H1 (cell line): ENCODE measurements around the gene SHISA9. TPM values are rescaled to one million over a fixed set of nuclear protein-coding genes. Genes with fewer than 3 reads are reported as not detected.
A peak's percentile ranks its signal among the peaks of the same experiment; 100 is the strongest.

Experiments used
- CTCF ChIA-PET: fragments of 300-600 bp; sonication (Branson Sonifier 250); formaldehyde crosslinking; loops from one replicate; lab custom pipeline; 2021; ENCODE audit not compliant: partially characterized antibody; lab: Charles Lee
- POLR2A ChIA-PET: fragments of 300-600 bp; sonication (Branson Sonifier 250); formaldehyde crosslinking; loops from one replicate; lab custom pipeline; 2021; ENCODE audit warnings: inconsistent platforms; ENCODE audit not compliant: partially characterized antibody; lab: Charles Lee
- DNase-seq, 2 experiments: peaks; one replicate each; pipeline versions ENCODE4 v3.0.0 to v3.0.0-alpha.2; 2010 to 2022; ENCODE audit warnings: low spot score in 2 of 2, low read depth in 1 of 2, mixed read lengths in 1 of 2
- FAIRE-seq: peaks from 2 replicates; lab custom pipeline; 2011; peaks lifted over from hg19 to GRCh38; lab: Jason Lieb, UNC
- H2AFZ ChIP-seq: 2 replicates; pipeline ENCODE4 v1.8.1; 2012; ENCODE audit warnings: low read length, inconsistent platforms
- H2AK5ac ChIP-seq: 2 replicates; pipeline ENCODE4 v1.6.1; 2013; ENCODE audit warnings: low read depth, low read length
- H2BK120ac ChIP-seq: replicated peaks from 2 replicates; pipeline ENCODE3; 2013; ENCODE audit warnings: low read depth, low read length, inconsistent platforms
- H2BK12ac ChIP-seq: 2 replicates; pipeline ENCODE4 v1.6.1; 2013; ENCODE audit warnings: low read depth, low read length
- H2BK15ac ChIP-seq: 2 replicates; pipeline ENCODE4 v1.6.1; 2013; ENCODE audit warnings: low read length
- H2BK20ac ChIP-seq: 2 replicates; pipeline ENCODE4 v1.6.1; 2013; ENCODE audit warnings: low read length
- H2BK5ac ChIP-seq: 2 replicates; pipeline ENCODE4 v1.6.1; 2013; ENCODE audit warnings: low read depth, low read length
- H3K14ac ChIP-seq: 2 replicates; pipeline ENCODE4 v1.6.1; 2013; ENCODE audit warnings: inconsistent platforms; ENCODE audit not compliant: insufficient read length
- H3K18ac ChIP-seq: 2 replicates; pipeline ENCODE4 v1.6.1; 2013; ENCODE audit warnings: low read length; ENCODE audit errors: extremely low read depth
- H3K23ac ChIP-seq: 2 replicates; pipeline ENCODE4 v1.6.1; 2013; ENCODE audit warnings: inconsistent platforms; ENCODE audit not compliant: insufficient read length
- H3K23me2 ChIP-seq: 2 replicates; pipeline ENCODE4 v1.6.1; 2013; ENCODE audit warnings: low read depth, low read length
- H3K27ac ChIP-seq: 2 replicates; pipeline ENCODE4 v1.6.1; 2011; ENCODE audit warnings: low read depth, low read length, inconsistent platforms
- H3K27me3 ChIP-seq, 4 experiments: replicated peaks in 1 of 4; 1 replicate in 1 of 4; 2 replicates in 3 of 4; pipeline versions ENCODE4 v1.6.1 to v1.8.1; 2011 to 2013; ENCODE audit warnings: low read length in 3 of 4, mild to moderate bottlenecking in 3 of 4, inconsistent platforms in 2 of 4, mixed read lengths in 2 of 4, moderate library complexity in 1 of 4; ENCODE audit not compliant: control insufficient read depth in 3 of 4, insufficient read depth in 3 of 4; ENCODE audit errors: extremely low read depth in 1 of 4
- H3K36me3 ChIP-seq, 4 experiments: 2 replicates each; pipeline versions ENCODE4 v1.6.1 to v1.8.1; 2011 to 2013; ENCODE audit warnings: mild to moderate bottlenecking in 4 of 4, low read length in 3 of 4, moderate library complexity in 2 of 4, control low read depth in 1 of 4, inconsistent platforms in 1 of 4; ENCODE audit not compliant: insufficient read depth in 4 of 4, control insufficient read depth in 2 of 4
- H3K4ac ChIP-seq: replicated peaks from 2 replicates; pipeline ENCODE3; 2013; ENCODE audit warnings: low read length, low read depth, mixed read lengths, inconsistent platforms; ENCODE audit not compliant: insufficient read length
- H3K4me1 ChIP-seq, 4 experiments: replicated peaks in 1 of 4; 1 replicate in 1 of 4; 2 replicates in 3 of 4; pipeline versions ENCODE4 v1.6.1 to v1.8.1; 2011 to 2013; ENCODE audit warnings: low read length in 3 of 4, inconsistent platforms in 2 of 4, mixed read lengths in 1 of 4; ENCODE audit not compliant: insufficient read depth in 4 of 4, control insufficient read depth in 3 of 4
- H3K4me2 ChIP-seq, 2 experiments: 2 replicates each; pipeline versions ENCODE4 v1.6.1 to v1.8.1; 2011 to 2013; ENCODE audit warnings: low read depth in 2 of 2, low read length in 2 of 2, control low read depth in 1 of 2, inconsistent platforms in 1 of 2, mild to moderate bottlenecking in 1 of 2; ENCODE audit not compliant: insufficient read depth in 1 of 2
- H3K4me3 ChIP-seq, 4 experiments: fragments of 200-600, 300-600 bp in 1 of 4; sonication (generic), shearing (Covaris generic), sonication (Bioruptor Twin) in 1 of 4; 2 replicates each; pipeline versions ENCODE4 v1.5.1 to v1.8.1; 2011 to 2016; ENCODE audit warnings: low read length in 4 of 4, low read depth in 3 of 4, control low read depth in 2 of 4, inconsistent platforms in 2 of 4, mild to moderate bottlenecking in 2 of 4, mixed read lengths in 1 of 4, moderate library complexity in 1 of 4; ENCODE audit not compliant: insufficient read depth in 2 of 4; ENCODE audit errors: extremely low read depth in 1 of 4
- H3K56ac ChIP-seq: replicated peaks from 2 replicates; pipeline ENCODE3; 2013; ENCODE audit warnings: low read depth, mild to moderate bottlenecking, mixed read lengths, low read length, inconsistent platforms; ENCODE audit not compliant: insufficient read length
- H3K79me1 ChIP-seq: 2 replicates; pipeline ENCODE4 v1.6.1; 2013; ENCODE audit warnings: low read depth, low read length, control low read depth
- H3K79me2 ChIP-seq, 2 experiments: 2 replicates each; pipeline versions ENCODE4 v1.6.1 to v1.8.1; 2012 to 2013; ENCODE audit warnings: low read length in 2 of 2, mild to moderate bottlenecking in 2 of 2, inconsistent platforms in 1 of 2; ENCODE audit not compliant: insufficient read depth in 2 of 2, control insufficient read depth in 1 of 2
- H3K9ac ChIP-seq, 4 experiments: replicated peaks in 1 of 4; 1 replicate in 1 of 4; 2 replicates in 3 of 4; pipeline versions ENCODE4 v1.6.1 to v1.8.1; 2011 to 2013; ENCODE audit warnings: low read depth in 3 of 4, low read length in 3 of 4, control low read depth in 2 of 4, mild to moderate bottlenecking in 2 of 4, moderate library complexity in 2 of 4, inconsistent platforms in 1 of 4; ENCODE audit errors: extremely low read depth in 1 of 4
- H3K9me3 ChIP-seq, 2 experiments: 2 replicates each; pipeline versions ENCODE4 v1.6.1 to v1.8.1; 2012 to 2013; ENCODE audit warnings: mild to moderate bottlenecking in 2 of 2, moderate library complexity in 2 of 2, control low read depth in 1 of 2, inconsistent platforms in 1 of 2, low read depth in 1 of 2, low read length in 1 of 2, mixed read lengths in 1 of 2; ENCODE audit not compliant: insufficient read depth in 2 of 2
- H4K20me1 ChIP-seq, 2 experiments: replicated peaks in 1 of 2; 2 replicates each; pipeline versions ENCODE3 to v1.8.1; 2011 to 2013; ENCODE audit warnings: inconsistent platforms in 2 of 2, low read length in 2 of 2, mild to moderate bottlenecking in 1 of 2; ENCODE audit not compliant: insufficient read depth in 2 of 2, control insufficient read depth in 1 of 2
- H4K5ac ChIP-seq: 2 replicates; pipeline ENCODE4 v1.6.1; 2013; ENCODE audit warnings: low read length, low read depth, mixed read lengths, inconsistent platforms; ENCODE audit not compliant: insufficient read length
- H4K8ac ChIP-seq: 2 replicates; pipeline ENCODE4 v1.8.0; 2013; ENCODE audit warnings: mild to moderate bottlenecking, moderate library complexity, low read length, inconsistent platforms; ENCODE audit not compliant: insufficient read depth; ENCODE audit errors: extremely low read depth
- H4K91ac ChIP-seq: replicated peaks from 2 replicates; pipeline ENCODE3; 2013; ENCODE audit warnings: low read length, mixed read lengths, inconsistent platforms; ENCODE audit not compliant: insufficient read length
- GABPA ChIP-seq: IDR thresholded peaks from 2 replicates; pipeline ENCODE4 v1.6.1; 2011; ENCODE audit warnings: mild to moderate bottlenecking, low read length, moderate library complexity, borderline replicate concordance; ENCODE audit not compliant: insufficient read depth
- KDM4A ChIP-seq: IDR thresholded peaks from one replicate; pipeline ENCODE4 v1.7.1; 2012; ENCODE audit warnings: low read depth, mild to moderate bottlenecking, moderate library complexity, low read length, inconsistent platforms; ENCODE audit not compliant: severe bottlenecking
- SRF ChIP-seq: IDR thresholded peaks from 2 replicates; pipeline ENCODE4 v1.6.1; 2011; ENCODE audit warnings: mild to moderate bottlenecking, low read depth, low read length, moderate library complexity
- WGBS, 2 experiments: shearing (Covaris generic) in 1 of 2; methylation state at CpG; one replicate each; pipeline versions ENCODE4 v1.1.6 to v1.1.7; 2013 to 2015; ENCODE audit warnings: low lambda C conversion rate in 2 of 2, mixed read lengths in 2 of 2, inconsistent platforms in 1 of 2, low coverage in 1 of 2, missing lambda C conversion rate in 1 of 2; ENCODE audit not compliant: insufficient replicate concordance in 2 of 2, insufficient coverage in 1 of 2, insufficient read length in 1 of 2; ENCODE audit errors: extremely low coverage in 1 of 2, missing lambda C conversion rate in 1 of 2; 5-methylcytosine and 5-hydroxymethylcytosine counted together
- polyA plus RNA-seq, 7 experiments: library from polyadenylated mRNA; depleted of rRNA in 3 of 7; stranded (reverse) in 5 of 7; unstranded in 2 of 7; fragments of >200 nt in 5 of 7; fragments of 200-250 nt in 2 of 7; gene quantifications; 1 replicate in 5 of 7; 2 replicates in 1 of 7; 4 replicates in 1 of 7; pipeline versions ENCODE4 v1.2.1 to v1.2.3, GENCODE V29; 2011 to 2013; ENCODE audit warnings: missing spikeins in 2 of 7, mixed read lengths in 2 of 7
- total RNA-seq: library from RNA; stranded (reverse); fragmentation: NEBNext Ultra II Directional; extraction: Animal tissue kit (Norgen Biotek cat#: 25700); gene quantifications from 2 replicates; pipeline ENCODE4 v1.2.1, GENCODE V29; 2021

Gene SHISA9
- total and polyA plus RNA-seq, 2 of the 8 experiments (the other 6 are each of a cell fraction or from before 2014, with no cell fraction given): 25.6 to 39.8 TPM

GRCh38 chr16:13012601-13013000 is 111.2 kb downstream of the SHISA9 start:
- H3K4me3 ChIP-seq: no peak overlapping the region
- H3K36me3 ChIP-seq: no peaks in the 10 kb centered on the region
- FAIRE-seq: peak; percentile 65
- peaks cover 0 to 5% of the 10 kb centered on the region in 2 experiments for H4K20me1 ChIP-seq
- DNase-seq: no peak
- H3K18ac ChIP-seq: peak overlapping the region; percentile 21; the same call in 1 of the 2 replicates
- peak overlapping the region; percentile 70; the same call in 1 of the 2 replicates for H2BK12ac ChIP-seq
- no peak overlapping the region for H2AFZ ChIP-seq
- H2AK5ac ChIP-seq: peak overlapping the region; percentile 60; the same call in 1 of the 2 replicates
- no peak overlapping the region for H3K23ac ChIP-seq
- H2BK20ac ChIP-seq: no peak overlapping the region; the same call in 1 of the 2 replicates
- no peak overlapping the region for H3K56ac ChIP-seq
- no peaks in the 10 kb centered on the region for H3K9me3 ChIP-seq
- no peak overlapping the region for H3K4ac ChIP-seq
- no peaks in the 10 kb centered on the region; the same call in 1 of the 2 replicates for H3K79me1 ChIP-seq
- H3K4me2 ChIP-seq: peak overlapping the region in 1 of 2 experiments; percentile 42; a peak in 2 of 4 replicates
- POLR2A ChIA-PET: interaction anchor here (0.7 to 1.4 kb wide), 2 partner anchors 13 to 16 kb away, joined by 3 read pairs; no protein-coding TSS in a partner anchor
- no peak overlapping the region for H4K91ac ChIP-seq
- H2BK15ac ChIP-seq: no peak overlapping the region
- H3K27me3 ChIP-seq: no peaks in the 10 kb centered on the region
- H3K79me2 ChIP-seq: peaks cover 0 to 37% of the 10 kb centered on the region in 2 experiments; a peak in 3 of 4 replicates
- H4K8ac ChIP-seq: no peak overlapping the region
- no peak overlapping the region for H3K14ac ChIP-seq
- H4K5ac ChIP-seq: no peak overlapping the region
- H3K4me1 ChIP-seq: peaks cover 14 to 22% (median 20%) of the 10 kb centered on the region in 4 experiments
- H2BK120ac ChIP-seq: no peak overlapping the region
- H3K9ac ChIP-seq: no peak overlapping the region
- no peak overlapping the region; the same call in 1 of the 2 replicates for H2BK5ac ChIP-seq
- no peak overlapping the region for H3K27ac ChIP-seq
- CTCF ChIA-PET: interaction anchor here (0.6 to 1.4 kb wide), 2 partner anchors 114 to 414 kb away, joined by 3 to 4 read pairs; no protein-coding TSS in a partner anchor
- H3K23me2 ChIP-seq: no peaks in the 10 kb centered on the region
- WGBS, 2 experiments: 60% methylated on average over 3 of the region's 4 CpGs; no CpG with 5 or more reads in 1 of the 2 experiments
- TF ChIP-seq SRF (no peak), GABPA (no peak), KDM4A (no peak)
